Stimulated activated naive CD8-positive, alpha-beta T cell treated with anti-CD3 and anti-CD28 coated beads, Interleukin-15, Interleukin-2, amounts not matched to agents 100 U/mL and 50 U/mL, for 24 hours (primary cell): ENCODE data around the gene IL32.
A peak's percentile ranks its signal among the peaks of the same experiment; 100 is the strongest.

Experiments used
- ATAC-seq: fragments of 150-1000 bp; cut with Tn5 transposase; one replicate; pipeline ENCODE4 v1.10.0; 2021
- DNase-seq: peaks from one replicate; pipeline ENCODE4 v3.0.0; 2021

IL32 gene

DNA sequence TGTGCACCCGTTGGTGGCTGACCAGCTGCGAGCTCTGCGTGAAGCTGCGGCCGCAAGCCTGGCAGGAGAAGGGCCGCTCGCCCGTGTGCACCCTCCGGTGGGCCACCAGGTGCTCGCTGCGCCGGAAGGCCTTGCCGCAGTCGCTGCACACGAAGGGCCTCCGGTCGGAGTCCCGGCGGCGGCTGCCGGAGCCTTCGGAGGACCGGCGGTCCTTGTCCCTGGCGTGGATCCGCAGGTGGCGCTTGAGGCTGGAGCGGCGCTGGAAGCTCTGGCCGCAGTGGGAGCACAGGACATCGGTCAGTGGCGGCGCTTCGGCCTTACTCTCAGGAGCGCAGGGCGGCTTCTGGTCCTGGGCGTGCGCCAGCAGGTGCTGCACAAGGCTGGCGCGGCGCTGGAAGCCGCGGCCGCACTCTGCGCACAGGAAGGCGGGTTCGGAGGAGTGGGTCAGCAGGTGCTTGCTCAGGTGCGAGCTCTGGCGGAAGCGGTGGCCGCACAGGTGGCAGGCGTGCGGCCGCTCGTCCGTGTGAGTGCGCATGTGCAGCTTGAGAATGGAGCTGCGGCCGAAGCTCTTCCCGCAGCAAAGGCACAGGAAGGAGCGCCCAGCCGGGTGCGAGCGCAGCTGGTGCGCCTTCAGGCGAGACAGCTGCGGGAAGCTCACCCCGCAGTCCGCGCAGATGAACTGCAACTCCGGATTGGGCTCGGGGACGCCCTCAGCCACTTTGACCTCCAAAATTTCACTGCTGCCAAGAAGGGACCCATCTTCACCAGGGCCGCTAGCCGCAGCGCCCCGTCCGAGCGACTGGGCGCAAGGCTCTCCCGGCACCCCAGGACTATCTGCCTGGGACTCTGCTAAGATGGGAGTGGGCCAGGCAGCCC is 24.5 kb downstream of the IL32 start:
- ATAC-seq (no peak), DNase-seq (no peak)

DNA sequence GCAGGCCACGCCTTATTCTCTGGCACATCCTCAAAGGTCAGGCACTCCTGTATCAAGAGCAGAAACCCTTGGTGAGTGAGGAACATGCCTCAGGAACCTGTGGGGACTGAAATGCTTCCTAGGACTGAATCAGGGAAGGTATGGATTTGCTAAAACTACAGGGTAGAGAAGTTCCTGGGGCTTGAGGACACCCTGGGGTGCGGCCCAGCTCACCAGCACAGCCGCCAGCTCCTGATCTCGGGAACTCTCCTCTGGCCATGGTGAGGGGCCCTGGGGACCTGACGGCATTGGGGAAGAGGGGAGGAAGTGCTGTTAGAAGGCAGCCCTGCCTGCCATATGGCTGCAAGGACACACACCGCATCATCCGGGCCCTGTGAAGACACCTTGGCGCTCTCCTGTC is 26.1 kb downstream of the IL32 start:
- no peak for DNase-seq
- ATAC-seq: no peak

DNA sequence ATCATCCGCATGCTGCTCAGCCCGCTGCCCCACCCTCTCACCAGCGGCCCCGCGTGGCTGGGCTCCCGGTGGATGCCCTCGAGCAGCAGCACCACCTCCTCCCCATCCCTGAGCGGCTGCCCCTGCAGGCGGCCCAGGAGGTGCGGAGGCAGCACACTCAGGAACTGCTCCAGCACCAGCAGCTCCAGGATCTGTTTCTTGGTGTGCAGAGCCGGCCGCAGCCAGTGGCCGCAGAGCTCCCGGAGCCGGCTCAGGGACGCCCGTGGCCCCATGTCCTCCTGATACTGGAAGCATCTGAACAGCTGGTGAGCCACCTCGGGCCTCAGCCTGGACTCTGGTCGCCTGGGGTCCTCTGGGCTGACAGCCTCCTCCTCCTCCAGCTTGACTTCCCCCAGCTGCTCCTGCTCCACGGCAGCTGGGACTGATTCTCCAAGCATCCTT is 27.1 kb downstream of the IL32 start:
- ATAC-seq (no peak), DNase-seq (no peak)

DNA sequence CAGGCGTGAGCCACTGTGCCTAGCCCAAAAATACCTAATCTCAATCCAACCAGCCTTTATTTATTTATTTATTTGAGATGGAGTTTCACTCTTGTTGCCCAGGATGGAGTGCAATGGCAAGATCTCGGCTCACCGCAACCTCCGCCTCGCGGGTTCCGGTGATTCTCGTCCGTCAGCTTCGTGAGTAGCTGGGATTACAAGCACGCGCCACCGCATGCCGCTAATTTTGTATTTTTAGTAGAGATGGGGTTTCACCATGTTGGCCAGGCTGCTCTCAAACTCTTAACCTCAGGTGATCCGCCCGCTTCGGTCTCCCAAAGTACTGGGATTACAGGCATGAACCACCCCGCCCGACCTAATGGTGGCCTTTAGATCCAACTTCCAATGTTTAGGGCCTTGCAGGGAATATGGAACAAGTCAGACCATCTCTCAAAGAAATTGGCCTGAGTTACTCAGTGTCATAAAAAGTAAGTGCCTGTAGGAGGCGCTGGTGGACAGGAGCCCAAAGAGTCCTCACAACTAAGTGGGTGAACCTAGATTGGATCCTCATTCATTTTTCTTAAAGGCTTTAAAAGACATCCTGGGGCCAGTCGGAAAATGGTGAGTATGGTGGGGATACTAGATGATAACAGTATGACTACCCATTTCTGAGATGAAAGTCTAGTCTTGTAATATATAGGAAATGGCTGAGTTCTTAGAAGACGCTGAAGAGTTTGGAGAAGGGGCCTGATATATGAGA is 29.0 kb downstream of the IL32 start:
- ATAC-seq: peak; percentile 22
- peak; percentile 60 for DNase-seq

DNA sequence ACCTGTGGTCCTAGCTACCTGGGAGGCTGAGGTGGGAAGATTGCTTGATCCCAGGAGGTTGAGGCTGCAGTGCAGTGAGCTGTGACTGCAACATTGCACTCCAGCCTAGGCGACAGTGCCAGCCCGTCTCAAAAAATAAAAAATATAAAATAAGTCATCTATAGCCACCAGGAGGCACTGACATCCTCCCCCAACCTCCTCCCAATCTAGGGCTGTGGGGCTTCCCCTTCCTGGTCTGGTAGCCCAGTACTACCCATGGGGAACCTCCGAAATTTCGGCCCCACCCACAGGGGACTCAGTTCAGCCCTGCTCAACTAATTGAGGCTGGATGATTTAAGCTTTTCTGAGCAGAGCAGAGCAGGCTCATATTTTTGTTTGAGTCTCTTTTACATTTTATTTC is 30.4 kb downstream of the IL32 start:
- DNase-seq: peak; percentile 73
- ATAC-seq: peak; percentile 77

DNA sequence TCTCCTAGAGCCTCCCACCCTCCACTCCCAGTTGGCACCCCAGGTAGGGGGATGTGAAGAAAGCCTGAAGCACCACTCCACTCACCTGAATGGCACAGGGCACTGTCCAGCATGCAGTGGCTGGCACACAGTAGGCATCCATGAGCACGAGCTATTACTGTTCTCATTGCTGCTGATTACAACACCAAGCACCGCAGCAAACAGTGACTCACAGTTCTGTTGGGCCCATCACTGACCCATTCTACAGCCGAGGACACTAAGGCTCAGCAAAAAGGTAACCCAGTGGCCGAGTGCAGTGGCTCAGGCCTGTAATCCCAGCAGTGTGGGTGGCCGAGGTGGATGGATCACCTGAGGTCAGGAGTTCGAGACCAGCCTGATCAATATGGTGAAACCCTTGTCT is 30.9 kb downstream of the IL32 start:
- ATAC-seq (no peak), DNase-seq (no peak)

DNA sequence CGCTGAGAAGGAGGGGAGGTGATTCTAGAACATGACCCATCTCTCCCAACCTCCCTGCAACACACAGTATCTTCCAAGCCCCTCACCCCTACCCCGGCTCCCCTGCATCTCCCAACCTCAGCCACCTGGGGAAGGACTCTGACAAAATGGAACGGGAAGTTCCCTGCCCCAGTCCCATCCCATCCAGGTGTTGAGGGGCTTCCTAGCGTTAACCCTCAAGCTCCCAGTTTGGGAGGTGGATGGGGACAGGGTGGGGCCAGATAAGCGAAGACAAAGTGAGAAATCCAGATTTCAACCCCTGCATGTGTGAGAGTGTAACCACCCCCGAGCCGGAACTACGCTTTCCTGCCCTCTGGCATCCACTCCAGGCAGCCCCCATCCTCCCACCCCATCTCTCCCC is 31.8 kb downstream of the IL32 start:
- DNase-seq: no peak
- no peak for ATAC-seq

DNA sequence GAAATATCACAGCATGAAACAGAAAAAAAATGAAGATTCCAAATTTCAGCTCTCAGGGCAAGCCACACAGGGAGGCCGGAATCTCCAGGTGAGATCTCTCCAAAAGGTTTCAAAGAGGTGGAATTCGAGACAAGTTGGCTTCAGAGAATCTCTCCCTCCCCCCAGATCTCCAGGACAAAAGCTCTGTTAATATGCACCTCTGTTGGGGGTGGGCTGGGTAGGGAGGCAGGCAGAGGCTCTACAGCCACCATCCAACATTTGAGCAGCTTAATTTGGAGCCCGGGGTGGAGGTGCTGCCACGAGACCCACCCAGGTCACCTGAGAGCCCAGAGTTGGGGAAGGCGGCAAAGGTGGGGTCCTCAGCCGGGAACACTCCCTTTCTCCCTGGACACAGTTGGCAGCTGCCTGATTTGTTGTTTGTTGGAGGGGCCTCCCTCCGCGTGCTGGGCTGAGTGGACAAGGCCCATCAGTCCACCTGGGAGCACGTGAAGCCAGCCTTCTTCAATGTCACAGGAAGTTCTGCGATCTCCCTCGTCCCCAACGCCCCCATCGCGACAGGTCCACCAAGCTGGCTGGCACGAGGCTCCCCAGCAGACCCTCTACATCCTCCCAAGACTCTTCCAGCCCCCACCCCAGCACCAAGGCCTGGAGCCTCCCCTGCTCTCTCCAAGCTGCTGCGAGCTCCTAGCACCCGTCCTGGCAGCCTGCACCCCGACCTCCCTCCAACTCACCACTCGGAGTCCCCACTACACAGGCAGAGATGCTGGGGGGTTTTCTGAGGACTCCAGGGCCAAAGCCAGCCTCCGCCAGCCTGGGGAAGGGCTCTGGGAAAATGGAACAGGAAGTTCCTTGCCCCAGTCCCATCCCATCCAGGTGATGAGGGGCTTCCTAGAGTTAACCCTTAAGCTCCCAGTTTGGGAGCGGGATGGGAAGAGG is 33.3 kb downstream of the IL32 start, which contains the start of gene ZSCAN10:
Gene ZSCAN10 (minus strand): TSS at position 836 of the 936 bp plus-strand sequence. CDS start 6,357 bp downstream, outside the sequence.
- no peak for ATAC-seq
- DNase-seq: no peak

DNA sequence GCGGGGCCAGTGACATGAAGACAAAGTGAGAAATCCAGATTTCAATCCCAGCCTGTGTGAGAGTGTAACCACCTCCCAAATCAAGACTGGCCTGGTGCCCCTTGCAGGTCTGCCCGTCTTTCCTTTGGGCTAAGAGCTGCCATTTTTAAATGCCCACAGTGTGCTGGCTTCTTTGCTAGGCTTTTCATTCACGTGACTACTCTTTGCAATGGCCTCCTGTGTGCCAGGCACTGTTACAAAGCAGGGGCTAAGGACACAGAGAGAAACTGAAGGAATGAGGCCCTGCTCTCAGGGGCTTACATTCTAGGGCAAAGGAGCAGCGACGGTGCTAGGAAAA is 33.9 kb downstream of the IL32 start:
- ATAC-seq: no peak

DNA sequence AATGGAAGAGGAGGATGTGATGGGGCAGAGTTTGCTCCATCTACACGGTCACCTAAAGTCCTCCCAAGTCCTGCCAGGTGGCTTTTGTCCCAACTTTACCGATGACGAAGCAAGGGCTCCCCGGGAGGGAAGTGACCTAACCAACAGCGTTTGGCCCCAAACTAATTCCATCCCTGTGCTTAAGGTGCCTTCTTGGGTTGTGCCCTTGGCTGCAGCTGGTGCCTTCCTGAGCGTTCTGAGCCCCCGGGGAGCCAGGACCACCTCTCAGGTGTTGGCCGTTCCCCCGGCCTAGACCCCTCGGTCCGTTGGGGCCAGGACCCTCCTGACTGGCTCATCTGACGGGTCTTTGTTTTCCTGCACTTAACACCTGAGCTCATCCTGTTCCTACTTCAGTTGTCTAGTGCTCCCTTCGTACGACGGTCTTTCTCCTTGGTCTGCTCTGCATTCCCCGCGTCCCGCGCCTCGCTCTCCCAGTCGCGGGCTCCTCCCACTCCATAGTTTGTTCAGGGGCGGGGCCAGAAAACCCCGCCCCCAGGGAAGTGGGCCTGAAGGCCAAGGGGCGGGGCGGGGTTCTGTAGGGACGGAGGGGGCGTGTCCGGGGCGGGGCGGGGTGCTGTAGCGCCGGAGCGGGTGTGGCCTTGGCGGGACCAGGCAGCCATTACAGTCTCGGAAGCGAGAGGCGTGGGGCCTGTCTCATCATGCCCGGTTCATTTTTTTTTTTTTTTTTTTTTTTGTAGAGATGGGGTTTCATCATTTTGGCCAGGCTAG is 34.5 kb downstream of the IL32 start:
- DNase-seq: peak; percentile 95

More for the DNA sequence above, 33.9 kb downstream of the IL32 start:
- DNase-seq: no peak

DNA sequence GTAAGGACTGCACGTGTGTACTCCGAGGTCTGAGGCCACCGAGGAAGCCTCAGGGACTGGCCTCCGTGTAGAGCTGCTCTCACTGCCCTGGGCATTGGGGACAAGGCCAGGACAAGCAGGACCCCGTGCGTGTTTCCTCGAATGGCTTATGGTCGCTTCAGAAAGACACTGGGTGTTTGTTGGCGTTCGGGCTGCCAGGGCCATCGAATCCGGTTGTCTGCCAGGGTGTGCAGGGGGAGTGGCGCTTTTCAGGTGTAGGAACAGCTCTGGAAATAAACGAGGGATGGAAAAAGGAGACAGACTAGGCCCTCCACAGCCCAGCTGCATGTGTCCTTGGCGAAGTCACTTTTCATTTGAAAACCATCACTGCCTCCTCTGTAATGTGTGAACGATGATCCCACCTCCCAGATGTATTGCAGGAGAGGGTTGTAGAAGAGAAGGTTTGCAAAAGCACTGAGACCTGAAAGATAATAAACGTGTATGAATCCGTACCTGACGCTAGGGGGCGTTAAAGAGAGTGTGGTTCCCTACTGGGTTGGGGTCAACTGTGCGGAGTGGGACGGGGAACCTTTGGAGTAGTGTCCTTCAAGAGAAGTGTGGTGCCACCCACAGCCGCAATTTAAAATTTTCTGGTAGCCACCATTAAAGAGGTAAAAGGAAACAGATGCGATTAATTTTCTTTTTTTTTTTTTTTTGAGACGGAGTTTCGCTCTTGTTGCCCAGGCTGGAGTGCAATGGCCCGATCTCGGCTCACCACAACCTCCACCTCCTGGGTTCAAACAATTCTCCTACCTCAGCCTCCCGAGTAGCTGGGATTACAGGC is 35.8 kb downstream of the IL32 start:
- DNase-seq (peak; percentile 60), ATAC-seq (no peak)

More for the DNA sequence above, 34.5 kb downstream of the IL32 start:
- ATAC-seq: peak; percentile 90

DNA sequence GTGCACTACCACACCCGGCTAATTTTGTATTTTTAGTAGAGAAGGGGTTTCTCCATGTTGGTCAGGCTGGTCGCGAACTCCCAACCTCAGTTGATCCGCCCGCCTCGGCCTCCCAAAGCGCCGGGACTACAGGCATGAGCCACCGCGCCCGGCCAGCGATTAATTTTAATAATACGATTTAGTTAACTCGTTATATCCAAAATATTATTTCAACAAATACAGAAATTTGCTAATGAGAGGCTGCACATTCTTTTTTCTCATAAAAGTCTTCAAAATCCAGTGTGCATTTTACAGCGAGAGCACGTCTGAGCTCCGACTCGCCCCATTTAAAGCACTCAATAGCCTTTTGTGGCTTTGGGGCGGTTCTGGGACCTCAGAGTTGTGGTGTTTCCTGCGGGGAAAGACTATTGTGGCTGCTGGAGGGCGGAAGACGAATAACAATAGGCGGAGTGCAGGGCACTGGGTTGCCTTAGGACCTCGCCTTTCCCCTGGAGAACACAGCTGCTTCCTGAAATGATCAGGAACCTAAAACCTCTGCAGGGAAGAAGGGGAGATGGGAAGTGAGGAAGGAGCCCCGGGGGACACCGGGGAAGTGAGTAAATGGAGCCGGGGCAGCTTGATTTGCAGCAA is 36.5 kb downstream of the IL32 start:
- DNase-seq (peak; percentile 47), ATAC-seq (no peak)

DNA sequence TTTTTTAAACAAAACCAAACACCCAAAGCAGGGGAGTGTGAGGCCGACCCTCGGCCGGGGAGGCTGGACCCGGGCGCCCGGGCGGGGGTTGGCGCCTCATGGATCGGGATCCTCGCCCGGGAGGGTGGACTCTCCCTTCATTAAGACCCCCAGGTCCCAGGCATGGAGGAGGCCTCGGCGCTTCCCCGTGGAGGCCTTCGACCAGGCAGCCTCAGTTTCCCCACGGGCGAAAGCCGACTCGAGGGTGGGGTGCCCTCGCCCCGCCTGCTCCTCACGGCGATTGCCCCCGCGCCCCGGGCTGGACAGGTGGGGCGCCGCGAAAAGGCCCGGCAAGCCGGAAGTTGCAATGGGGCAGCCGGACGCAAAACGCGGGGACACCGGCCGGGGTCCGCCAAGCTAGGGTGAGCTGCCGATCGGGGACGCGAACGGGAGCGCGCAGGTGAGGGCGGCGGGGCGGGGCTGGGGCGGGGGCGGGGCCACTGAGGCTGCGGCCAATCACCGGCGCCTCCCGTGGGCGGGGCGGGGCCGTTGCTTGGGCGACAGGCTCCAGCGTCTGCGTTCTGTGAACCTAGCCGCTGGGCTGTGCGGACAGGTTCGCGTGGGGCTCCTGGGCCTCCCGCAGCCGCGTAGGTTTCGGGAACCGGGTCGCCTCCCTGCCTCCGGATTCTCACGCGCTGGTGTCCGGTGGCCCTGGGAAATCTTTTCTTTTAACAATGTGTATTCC is 40.9 kb downstream of the IL32 start:
- DNase-seq (peak; percentile 94), ATAC-seq (peak; percentile 91)

DNA sequence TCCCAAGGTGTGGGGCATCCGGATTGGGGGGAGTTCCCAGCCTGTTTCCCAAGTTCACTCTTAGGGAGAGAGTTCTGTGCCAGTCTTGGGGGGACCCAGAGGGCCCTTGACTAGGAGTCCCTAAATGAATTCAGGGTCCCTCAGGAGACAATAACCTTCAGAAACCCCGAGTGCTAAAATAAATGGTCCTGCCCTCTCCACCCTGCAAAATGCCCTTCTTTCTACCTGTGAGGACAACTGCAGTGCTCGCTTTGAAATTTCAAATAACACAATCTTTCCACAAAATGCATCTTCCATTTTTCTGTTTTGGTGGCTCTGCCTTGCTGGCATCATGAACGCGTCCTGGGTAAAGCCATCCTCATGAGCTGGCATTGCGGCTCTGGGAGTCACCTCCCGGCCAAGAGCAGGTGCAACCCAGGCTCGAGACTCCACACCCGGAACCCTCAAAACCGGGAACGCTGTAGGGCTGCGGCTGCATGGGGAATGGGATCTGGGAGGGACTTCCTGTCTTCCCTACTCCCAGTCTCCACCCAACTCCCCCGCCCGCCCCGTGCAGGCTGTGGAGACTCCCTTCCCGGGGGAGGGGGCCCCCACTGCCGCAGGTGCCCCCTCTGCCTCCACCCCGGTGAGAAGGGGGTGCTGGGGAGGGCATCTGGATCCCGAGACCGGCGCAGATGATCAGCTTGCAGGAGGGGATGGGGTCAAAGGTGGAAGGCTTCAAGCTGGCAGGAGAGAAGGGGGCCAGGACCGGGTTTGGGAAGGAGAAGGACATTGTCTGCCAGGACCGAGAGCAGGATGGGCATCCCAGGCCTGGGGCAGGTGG is 46.8 kb downstream of the IL32 start, which contains the start of gene ZNF205:
Gene ZNF205 (plus strand): TSS at position 529 of the 823 bp plus-strand sequence. CDS start 845 bp downstream, outside the sequence.
- no peak for ATAC-seq

DNA sequence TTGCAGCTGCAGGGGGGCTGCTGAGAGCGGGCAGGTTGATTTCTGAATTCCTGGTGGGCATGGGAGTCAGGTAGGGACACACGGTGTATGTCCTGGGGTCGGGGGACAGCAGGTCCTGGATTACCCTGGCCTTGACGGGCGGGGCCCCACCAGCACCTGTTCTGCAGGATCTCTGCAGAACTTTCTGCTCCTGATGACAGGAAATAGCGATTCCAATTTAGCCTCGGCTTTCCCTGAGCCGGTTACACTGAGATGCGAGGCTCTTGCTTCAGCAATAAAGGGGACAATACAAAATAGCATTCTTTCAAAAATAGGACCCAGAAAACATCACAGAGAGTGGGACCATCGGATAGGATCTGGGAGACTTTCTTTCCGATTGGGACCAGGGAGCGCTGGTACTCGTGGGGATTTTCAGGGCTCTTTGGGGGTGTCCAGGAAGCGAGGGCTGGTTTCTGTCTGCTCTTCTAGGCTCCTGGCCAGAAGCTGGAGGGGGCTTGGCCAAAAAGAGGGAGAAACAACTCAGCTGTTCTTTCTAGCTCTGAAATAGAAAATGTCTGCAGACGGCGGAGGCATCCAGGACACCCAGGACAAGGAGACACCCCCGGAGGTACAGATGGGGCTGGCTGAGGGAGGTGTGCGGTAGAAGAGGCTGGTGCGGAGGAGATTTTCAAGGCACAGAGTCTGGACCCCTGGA is 47.6 kb downstream of the IL32 start:
- DNase-seq (no peak), ATAC-seq (no peak)

More for the DNA sequence above, 46.8 kb downstream of the IL32 start, which contains the start of gene ZNF205:
- no peak for DNase-seq

DNA sequence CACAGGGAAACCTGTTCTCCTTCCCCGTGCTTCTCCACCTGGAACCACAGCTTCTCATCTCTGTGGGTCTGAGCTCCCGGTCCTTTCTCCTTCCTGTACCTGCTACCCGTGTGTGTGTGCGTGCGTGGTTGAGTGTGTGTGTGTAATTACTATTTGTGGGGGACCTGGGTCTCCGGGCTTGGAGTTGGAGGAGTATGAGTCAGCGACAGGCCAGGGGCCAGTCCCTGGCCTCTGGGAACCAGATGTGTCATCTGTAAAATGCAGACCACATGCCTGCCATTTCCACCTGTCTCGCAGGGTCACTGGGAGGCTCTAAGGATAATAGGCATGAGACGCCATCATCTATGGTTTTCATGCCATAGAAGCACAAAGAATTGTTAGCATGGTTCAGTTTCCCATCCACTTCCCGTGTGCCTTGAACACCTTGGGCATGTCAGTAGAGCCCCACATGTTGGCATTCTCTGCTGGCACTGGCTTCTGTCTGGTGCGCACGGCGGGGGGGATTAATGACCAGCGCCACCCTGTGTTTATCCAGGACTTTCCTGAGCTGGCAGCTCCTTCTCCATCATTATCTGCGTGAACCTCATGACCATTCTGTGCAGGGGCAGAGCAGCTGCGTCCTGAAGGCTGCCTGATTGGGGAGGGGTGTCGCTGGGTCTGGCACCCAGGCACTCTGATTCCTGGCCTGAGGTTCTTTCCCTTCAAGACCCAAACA is 48.5 kb downstream of the IL32 start:
- DNase-seq (no peak), ATAC-seq (no peak)

DNA sequence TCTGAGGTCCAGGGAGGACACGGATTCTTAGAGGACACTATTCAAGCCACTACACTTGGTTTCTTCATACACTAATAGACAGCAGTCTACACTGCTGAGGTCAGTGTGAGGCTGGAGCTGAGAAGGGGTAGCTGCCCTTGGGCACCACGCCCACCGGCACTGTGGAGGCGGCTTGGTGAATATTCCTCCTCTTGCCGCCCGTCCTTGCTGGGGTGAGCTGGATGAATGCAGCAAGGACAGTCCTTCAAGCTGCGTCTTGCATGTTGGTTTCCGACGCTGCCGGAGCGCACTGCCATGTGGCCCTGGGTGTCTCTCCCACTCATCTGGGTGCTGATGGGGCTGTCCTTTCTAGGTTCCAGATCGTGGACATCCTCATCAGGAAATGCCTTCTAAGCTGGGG is 49.6 kb downstream of the IL32 start:
- no peak for ATAC-seq
- no peak for DNase-seq
